GM19452 (cell line): ENCODE results near the gene ADAM33.

Source experiments
- ATAC-seq: cut with Tn5 transposase; IDR thresholded peaks from one replicate; pipeline ENCODE4 v1.9.1; 2021; ENCODE audit not compliant: unreplicated experiment

The ADAM33 gene

GRCh38 chr20:3652221-3652620, 29.6 kb downstream of the ADAM33 start:
- no peak for ATAC-seq

DNA sequence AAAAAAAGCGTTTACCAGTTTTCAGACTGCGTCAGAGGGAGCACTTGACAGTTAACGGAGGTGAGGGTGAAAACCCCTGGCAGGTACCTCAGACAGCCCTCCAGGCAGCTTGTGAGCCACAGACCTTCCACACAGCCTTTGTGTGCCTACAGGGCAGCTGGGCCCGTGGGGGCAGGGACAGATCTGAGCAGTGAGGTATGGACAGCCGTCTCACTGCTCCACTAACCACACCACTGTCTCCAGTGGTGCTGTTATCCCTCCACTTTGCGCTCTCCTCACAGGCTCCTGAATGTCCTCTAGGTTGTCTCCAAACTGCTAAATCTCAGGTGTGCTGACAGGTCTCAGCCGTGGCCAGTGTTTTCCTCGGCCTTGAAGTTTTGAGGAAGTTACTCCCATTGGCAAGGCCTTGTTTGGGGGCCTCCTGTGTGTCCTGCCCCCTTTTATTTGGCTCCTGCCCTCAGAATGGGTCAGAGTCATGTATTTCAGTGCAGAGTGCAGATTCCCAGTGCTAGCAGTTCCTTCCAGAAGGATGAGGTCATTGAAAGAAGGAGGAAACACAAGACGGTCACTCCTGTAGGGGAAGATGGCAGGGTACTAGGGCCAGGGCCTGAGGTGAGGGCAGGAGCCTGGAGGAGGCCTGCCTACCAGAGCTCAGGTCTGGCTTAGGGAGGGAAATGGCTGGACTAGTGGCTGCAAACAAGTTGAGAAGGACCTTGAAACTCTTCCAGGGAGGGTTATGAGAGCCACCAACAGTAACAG, 30.4 kb downstream of the ADAM33 start:
- no peak for ATAC-seq

GRCh38 chr20:3648951-3649350, 32.9 kb downstream of the ADAM33 start:
- ATAC-seq, result no peak

DNA sequence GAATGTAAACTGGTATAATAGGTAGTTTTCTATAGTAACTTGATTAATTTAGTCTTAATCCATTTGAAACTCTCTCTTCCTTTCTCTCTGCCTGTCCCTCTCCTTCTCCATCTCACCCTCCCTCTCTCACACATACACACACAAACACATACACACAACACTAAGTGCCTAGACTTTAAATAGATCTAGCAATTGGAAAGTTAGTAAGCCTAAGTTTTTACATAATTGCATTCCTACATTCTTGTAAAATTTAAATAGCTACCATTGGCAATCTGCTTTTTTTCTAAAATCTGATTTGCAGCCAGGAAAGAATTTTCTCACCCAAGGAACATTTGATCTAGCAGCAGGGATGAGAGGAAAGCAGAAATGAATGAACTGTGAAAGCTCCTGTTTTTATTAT, 34.3 kb downstream of the ADAM33 start:
- no peak for ATAC-seq

DNA sequence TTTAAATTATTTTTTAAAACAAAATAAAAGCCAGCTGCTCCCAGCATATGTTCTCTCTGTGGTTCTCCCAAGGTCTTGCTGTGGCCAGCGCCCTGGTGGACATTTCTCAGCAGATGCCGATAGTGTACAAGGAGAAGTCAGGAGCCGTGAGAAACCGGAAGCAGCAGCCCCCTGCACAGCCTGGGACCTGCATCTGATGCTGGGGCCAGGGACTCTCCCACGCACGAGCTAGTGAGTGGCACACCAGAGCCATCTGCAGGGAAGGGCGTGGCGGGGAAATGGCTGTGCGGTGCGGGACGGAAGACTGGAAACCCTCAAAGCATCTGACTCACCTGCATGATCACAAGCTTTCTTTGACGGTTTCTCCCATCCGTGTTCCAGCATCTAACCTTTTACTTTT, 35.2 kb downstream of the ADAM33 start:
- ATAC-seq, result no peak

DNA sequence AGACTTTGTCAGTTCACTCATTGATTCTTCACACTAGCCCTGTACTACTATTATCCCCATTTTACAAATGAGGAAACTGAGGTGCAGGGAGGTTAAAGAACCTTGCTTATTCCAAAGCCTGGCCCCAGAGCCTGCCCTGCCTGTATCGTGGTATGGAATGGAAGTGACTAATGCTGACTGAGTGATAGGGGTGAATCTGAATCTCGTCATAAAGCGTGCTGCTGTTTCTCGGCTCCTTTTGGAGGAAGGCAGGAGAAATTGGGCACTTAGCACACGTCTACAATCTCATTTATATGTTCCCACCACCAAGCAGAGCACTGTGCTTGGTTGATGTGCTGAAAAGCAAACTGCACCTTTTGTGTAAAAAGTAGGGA, 35.8 kb downstream of the ADAM33 start:
- no peak for ATAC-seq

DNA sequence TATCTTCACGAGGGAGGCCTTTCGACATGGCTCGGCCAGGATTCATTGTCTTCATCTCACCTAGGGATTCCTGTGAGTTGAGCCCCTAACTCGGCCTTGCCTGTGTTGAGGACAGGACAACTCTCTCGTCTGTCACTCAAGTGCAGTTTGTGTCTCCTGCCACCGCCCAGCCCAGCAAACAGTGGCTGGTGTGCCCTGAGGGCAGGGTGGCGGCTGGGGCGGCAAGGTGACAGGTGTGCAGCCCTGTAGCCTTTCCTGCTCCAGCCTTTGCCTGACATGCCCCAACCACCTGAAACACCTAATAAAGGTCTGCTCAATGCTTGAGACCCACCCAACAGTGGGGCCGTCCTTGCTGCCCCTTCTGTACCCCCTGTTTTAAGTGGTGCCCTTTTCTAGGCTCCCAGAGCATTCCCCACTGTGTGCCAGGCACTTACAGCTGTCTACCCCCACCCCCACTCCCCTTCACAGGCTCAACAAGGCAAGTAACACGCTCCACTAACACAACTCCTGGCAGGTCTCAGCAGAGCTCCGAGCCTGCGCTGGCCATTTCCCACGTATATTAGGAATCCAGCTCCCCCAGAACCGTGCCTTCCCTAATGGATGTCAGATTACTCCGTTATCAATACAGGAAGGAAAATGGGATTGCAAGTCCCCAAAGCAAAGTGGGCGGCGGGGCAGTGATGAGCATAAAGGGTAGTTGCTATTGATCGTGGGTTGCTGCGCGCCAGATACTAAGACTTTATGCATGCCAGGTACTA, 36.3 kb downstream of the ADAM33 start:
- no peak for ATAC-seq

GRCh38 chr20:3640259-3640658, 41.6 kb downstream of the ADAM33 start:
- no peak for ATAC-seq

- no peak for ATAC-seq
Measured at GRCh38 chr20:3635346-3635745, 46.5 kb downstream of the ADAM33 start.

DNA sequence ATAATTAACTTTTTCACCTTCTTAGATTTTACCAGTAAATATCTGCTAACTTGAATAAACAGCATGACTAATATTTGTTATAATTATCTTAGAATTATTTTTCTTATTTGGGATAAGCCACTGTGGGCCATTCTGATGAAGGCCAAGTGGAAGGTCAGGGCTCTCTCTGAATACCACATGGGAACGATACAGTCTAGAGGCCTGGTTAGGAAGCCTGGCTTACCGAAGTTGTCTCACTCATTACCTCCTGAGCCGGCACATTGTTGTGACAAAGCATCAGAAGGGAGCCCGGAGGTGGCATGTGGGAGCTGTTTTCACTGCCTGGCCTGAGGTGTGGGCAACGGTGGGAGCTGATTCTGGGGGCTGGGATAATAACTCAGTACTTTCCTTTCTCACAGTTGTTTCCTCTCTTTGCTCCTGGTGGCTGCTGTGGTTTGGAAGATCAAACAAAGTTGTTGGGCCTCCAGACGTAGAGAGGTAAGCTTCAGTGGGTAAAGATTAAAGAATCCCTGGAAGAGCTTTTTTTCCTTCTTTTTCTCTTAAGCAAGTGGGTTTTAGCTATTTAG, 47.8 kb downstream of the ADAM33 start:
- no peak for ATAC-seq

DNA sequence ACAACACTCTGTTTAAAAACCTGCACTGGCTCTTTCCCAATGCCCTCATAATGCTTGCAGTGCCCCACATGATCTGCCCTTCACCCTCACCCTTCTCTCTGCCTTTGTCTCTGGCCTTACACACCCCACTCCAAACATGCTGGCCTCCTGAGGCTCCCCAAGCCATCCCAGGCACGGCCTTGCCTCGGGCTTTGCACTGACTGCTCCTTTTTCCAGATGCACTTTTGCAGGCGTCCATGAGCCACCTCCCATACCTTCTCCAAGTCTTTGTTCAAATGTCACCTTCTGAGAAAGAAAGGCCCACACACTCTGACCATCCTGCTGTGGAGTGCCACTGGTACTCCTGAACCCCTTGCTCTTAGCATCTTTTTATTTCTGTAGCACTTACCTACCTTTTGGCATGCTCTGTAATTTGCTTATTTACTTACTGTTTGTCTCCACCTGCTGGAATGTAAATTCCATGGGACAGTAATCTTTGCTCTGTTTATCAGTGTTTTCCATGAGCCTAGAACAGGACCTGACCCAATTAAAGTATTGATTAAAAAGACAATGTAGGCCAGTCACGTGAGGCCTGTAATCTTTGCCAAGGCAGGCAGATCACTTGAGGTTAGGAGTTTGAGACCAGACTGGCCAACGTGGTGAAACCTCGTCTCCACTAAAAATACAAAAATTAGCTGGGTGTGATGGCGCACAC, 49.4 kb downstream of the ADAM33 start:
- no peak for ATAC-seq

- no peak for ATAC-seq
Measured at GRCh38 chr20:3631534-3631933, 50.3 kb downstream of the ADAM33 start.

DNA sequence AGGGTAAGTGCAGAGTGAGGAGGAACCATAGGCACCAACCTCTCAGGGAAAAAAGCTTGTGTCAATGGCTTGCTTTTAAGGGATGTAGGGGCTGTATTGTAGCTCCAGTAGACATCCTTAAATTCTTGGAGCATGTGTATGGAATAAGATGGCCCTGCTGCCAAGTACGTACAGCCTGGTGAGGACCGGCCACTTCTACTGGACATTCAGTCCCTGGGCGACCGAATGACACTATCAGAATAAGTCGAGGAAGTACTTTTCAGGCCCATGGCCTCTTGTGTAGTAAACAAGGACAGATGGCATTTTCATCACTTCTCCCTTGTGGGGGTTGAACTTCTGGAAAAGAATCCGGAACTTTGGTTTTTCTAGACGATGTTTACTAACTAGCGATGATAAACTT, 51.4 kb downstream of the ADAM33 start:
- no peak for ATAC-seq

DNA sequence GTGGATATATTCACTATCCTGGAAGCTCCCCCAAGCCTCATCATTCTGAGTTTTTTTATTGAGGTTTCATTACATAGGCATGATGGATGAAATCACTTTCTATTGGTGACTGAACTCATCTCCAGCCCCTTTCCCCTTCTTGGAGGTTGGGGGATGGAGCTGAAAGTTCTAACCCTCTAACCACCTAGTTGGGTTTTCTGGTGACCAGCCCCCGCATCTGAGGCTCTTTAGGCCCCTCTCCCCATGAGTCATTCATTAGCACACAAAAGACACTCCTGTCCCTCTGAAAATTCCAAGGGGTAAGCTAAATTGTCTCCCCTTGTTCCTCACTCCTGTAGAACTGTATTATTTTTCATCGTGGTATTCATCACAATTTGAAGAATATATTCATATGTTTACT, 51.9 kb downstream of the ADAM33 start:
- ATAC-seq, result no peak

DNA sequence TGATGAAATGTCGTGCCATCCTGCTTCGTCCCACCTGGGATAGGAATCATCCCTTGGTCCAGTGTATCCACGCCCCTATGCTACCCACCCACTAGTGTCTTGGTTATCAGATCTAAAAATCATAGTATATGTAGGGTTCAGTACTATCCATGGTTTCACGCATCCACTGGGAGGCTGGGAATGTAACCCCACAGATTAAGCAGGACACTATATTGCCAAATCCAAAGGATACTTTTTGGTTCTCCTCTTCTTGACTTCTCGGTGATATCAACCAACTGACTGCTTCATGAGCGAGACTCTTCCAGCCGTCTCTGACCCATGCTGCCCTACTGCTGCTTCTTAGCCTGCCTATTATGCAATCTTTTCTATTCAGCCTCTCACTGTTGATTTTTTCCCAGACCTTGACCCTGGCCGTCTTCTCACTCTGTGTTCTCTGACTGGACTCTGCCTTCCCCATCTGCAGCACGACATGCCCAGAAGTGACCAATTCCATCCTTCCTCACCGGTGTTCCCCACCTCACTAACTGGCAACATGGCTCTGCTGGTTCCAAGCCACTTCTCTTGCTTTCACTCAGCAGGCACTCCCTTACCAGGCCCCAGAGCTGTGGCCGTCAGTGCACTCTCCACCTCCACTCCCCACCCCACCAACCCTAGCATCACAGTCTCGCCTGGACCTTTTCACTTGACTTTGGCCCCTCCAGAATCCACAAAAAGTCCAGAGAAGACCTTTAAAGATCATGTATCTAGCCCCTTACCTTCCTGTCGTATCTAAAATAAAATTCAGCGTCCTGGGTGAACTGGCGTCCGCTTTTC, 53.1 kb downstream of the ADAM33 start:
- ATAC-seq, result no peak

DNA sequence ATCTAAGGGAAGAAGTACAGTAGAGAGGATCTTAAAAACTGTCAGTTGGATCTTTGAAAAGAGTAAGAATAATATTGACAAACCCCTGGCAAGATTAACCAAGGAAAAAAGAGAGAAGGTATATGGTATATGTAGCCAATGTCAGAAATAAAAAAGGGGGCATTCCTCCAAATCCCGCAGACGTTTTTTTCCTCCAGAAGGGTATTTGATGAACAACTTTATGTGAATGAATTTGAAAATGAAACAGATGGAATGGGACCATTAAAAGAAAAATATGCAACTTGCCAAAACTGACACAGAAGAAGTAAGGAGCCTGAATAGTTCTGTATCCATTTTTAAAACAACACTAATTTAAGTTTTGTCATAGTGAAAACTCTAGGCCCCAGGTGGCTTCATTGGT, 54.3 kb downstream of the ADAM33 start:
- ATAC-seq, result no peak

- no peak for ATAC-seq
Measured at GRCh38 chr20:3622406-3622805, 59.4 kb downstream of the ADAM33 start.

DNA sequence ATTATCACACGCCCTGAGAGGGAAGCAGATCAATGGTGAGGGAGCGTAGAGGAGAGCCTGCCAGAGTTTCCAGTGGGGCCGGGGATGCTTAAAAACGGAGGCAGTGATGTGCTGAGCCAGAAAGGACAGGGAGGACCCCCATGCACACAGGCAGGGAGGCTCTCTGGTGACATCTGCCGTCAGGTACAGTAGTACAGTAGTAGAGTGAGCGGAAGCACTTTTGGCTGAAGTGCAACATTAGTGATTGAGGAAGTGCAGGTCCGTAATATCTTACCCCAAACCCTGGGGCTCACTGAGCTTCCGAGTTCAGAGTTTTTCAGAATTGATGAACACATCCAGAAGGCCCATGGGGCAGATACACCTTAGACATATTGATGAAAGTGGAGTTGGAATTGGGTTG, 60.7 kb downstream of the ADAM33 start:
- no peak for ATAC-seq
